Measurements from ENCODE around the gene SCNN1A.

SCNN1A gene

DNA sequence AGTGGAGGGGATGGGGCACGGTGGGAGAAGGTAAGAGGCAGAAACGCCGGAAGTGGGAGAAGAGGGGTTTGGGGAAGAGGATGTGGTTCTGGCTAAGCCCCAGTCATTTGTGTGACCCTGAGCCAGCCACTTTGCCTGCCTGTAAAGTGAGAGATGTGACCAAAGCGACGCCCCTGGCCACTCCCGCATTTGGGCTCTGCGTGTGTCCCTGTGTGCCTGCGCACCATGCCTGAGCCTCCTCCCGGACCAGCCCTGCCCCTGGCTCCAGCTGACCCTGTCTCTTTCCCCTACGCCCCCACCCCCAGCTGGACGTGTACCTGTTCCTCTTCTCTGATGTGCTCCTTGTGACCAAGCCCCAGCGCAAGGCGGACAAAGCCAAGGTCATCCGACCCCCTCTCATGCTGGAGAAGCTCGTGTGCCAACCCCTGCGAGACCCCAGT, 56.9 kb downstream of the SCNN1A start:
- no peaks in the 10 kb centered on the region for H3K36me3 ChIP-seq (ENCODE audit: low read length)
- no peak overlapping the region for H2AFZ ChIP-seq (ENCODE audit: low read depth, low read length, severe bottlenecking)
- no peaks in the 10 kb centered on the region for H3K79me2 ChIP-seq (ENCODE audit: insufficient read depth, low read length)
- no peak overlapping the region for H3K27ac ChIP-seq (ENCODE audit: low read depth, low read length)
- TF ChIP-seq, protein P1, sequence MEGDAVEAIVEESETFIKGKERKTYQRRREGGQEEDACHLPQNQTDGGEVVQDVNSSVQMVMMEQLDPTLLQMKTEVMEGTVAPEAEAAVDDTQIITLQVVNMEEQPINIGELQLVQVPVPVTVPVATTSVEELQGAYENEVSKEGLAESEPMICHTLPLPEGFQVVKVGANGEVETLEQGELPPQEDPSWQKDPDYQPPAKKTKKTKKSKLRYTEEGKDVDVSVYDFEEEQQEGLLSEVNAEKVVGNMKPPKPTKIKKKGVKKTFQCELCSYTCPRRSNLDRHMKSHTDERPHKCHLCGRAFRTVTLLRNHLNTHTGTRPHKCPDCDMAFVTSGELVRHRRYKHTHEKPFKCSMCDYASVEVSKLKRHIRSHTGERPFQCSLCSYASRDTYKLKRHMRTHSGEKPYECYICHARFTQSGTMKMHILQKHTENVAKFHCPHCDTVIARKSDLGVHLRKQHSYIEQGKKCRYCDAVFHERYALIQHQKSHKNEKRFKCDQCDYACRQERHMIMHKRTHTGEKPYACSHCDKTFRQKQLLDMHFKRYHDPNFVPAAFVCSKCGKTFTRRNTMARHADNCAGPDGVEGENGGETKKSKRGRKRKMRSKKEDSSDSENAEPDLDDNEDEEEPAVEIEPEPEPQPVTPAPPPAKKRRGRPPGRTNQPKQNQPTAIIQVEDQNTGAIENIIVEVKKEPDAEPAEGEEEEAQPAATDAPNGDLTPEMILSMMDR (IDR thresholded peaks at IDR 0.05; ENCODE audit: insufficient read depth, low read length, poor library complexity, severe bottlenecking) = no peak
- TF ChIP-seq EZH2phosphoT487 (conservative IDR thresholded peaks at IDR 0.05; ENCODE audit: low read length) = no peak
- no peak overlapping the region for H3K4me3 ChIP-seq (ENCODE audit: insufficient read depth, low read length, poor library complexity, severe bottlenecking)
- H3K27me3 ChIP-seq (ENCODE audit: low read length) = no peaks in the 10 kb centered on the region
- H3F3A ChIP-seq (ENCODE audit: insufficient read depth) = 0 out of 2 replicates have a peak, but pooled peaks cover 5% of the 10 kb centered on the region
- no peak overlapping the region for H3K9ac ChIP-seq (ENCODE audit: low read length)
- no peak overlapping the region for H3K4me2 ChIP-seq (ENCODE audit: low read depth, low read length, poor library complexity, severe bottlenecking)
- no peaks in the 10 kb centered on the region for H3K9me2 ChIP-seq (replicated peaks; ENCODE audit: insufficient read depth, low read length)
- H3K9me3 ChIP-seq (ENCODE audit: insufficient read depth, low read length) = no peaks in the 10 kb centered on the region
- no peaks in the 10 kb centered on the region for H4K20me1 ChIP-seq (ENCODE audit: low read depth, low read length)

DNA sequence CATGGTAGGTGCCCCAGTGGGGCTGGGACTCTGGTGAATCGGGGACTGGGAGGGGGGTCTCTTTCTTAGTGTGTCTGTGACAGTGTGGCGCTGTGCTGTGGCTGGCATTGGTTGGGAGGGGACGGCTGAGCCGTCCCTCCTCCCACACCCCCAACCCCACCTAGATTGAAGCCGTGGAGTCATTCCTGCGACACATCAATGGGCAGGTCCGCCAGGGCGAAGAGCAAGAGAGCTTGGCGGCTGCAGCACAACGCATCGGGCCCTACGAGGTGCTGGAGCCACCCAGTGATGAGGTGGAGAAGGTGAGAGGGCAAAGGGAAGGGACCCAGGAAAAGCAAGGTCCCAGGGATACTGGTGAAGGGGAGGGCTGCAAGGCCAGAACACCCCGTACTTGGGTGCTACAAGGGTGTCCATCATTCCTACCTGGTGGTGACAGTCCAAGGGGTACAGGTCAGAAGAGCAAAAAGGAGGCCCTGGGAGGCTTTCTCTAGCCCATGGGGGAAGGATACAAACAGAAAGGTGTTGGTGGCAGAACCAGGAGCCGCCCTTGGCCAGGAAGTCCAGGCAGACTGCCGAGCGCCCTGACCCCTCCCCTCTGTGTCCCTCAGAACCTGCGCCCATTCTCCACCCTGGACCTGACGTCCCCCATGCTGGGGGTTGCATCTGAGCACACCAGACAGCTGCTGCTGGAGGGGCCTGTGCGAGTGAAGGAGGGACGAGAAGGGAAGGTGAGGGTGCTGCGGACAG, 57.5 kb downstream of the SCNN1A start:
- H3K27ac ChIP-seq (ENCODE audit: low read depth, low read length) = no peak overlapping the region

DNA sequence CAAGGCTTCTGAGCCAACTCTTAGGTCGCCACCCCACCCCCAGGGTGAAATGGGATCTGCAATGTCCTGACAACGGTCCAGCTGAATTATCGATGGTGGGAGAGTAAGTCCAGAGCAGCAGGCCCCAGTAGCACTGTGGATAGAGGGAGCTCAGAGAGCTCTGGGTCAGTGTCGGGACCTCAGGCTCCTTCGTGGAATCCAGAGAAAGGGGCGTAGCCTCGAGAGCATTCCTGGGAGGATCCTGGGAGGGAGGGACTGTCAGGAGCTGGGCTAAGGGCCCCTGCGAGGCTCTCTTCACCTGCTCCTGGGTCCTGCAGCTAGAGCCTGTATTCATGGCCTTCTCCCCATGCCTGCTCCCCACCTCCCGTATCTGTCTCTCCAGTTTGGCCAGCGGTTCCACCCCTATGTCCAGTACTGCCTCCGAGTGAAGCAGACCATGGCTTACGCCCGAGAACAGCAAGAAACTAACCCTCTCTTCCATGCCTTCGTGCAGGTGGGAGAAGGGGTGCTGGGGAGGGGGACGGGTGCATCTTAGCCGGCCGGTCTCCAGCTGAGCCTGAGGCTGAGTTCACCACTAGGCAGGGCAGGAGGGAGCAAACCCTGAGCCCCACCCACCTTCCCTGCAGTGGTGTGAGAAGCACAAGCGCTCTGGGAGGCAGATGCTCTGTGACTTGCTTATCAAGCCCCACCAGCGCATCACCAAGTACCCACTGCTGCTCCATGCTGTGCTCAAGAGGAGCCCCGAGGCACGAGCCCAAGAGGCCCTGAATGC, 58.3 kb downstream of the SCNN1A start:
- H3K79me2 ChIP-seq (ENCODE audit: insufficient read depth, low read length) = no peaks in the 10 kb centered on the region
- H3K36me3 ChIP-seq (ENCODE audit: low read length) = no peaks in the 10 kb centered on the region
- no peak overlapping the region for H3K4me2 ChIP-seq (ENCODE audit: low read depth, low read length, poor library complexity, severe bottlenecking)

More for the DNA sequence above, 57.5 kb downstream of the SCNN1A start:
- Histone ChIP-seq H3K9ac (ENCODE audit: low read length) (no peak overlapping the region), H4K20me1 (ENCODE audit: low read depth, low read length) (no peaks in the 10 kb centered on the region), H3K36me3 (ENCODE audit: low read length) (no peaks in the 10 kb centered on the region), H3F3A (ENCODE audit: insufficient read depth) (no peaks in the 10 kb centered on the region), H3K79me2 (ENCODE audit: insufficient read depth, low read length) (no peaks in the 10 kb centered on the region), H3K4me2 (ENCODE audit: low read depth, low read length, poor library complexity, severe bottlenecking) (no peak overlapping the region), H3K27me3 (ENCODE audit: low read length) (no peaks in the 10 kb centered on the region), H3K9me3 (ENCODE audit: insufficient read depth, low read length) (no peaks in the 10 kb centered on the region), H3K9me2 (replicated peaks; ENCODE audit: insufficient read depth, low read length) (no peaks in the 10 kb centered on the region), H3K4me3 (ENCODE audit: insufficient read depth, low read length, poor library complexity, severe bottlenecking) (no peak overlapping the region), H2AFZ (ENCODE audit: low read depth, low read length, severe bottlenecking) (no peak overlapping the region)
- TF ChIP-seq, protein P1 (IDR thresholded peaks at IDR 0.05; ENCODE audit: insufficient read depth, low read length, poor library complexity, severe bottlenecking) = no peak
- no peak for TF ChIP-seq EZH2phosphoT487 (conservative IDR thresholded peaks at IDR 0.05; ENCODE audit: low read length)

More for the DNA sequence above, 58.3 kb downstream of the SCNN1A start:
- Histone ChIP-seq H2AFZ (ENCODE audit: low read depth, low read length, severe bottlenecking) (no peak overlapping the region), H4K20me1 (ENCODE audit: low read depth, low read length) (no peaks in the 10 kb centered on the region), H3F3A (ENCODE audit: insufficient read depth) (no peaks in the 10 kb centered on the region), H3K9me2 (replicated peaks; ENCODE audit: insufficient read depth, low read length) (no peaks in the 10 kb centered on the region), H3K9me3 (ENCODE audit: insufficient read depth, low read length) (no peaks in the 10 kb centered on the region), H3K27me3 (ENCODE audit: low read length) (no peaks in the 10 kb centered on the region), H3K9ac (ENCODE audit: low read length) (no peak overlapping the region), H3K27ac (ENCODE audit: low read depth, low read length) (no peak overlapping the region), H3K4me3 (ENCODE audit: insufficient read depth, low read length, poor library complexity, severe bottlenecking) (no peak overlapping the region)
- TF ChIP-seq EZH2phosphoT487 (conservative IDR thresholded peaks at IDR 0.05; ENCODE audit: low read length) = no peak
- TF ChIP-seq, protein P1 (IDR thresholded peaks at IDR 0.05; ENCODE audit: insufficient read depth, low read length, poor library complexity, severe bottlenecking) = no peak
